HK-2 (cell line): ENCODE data around the gene IL19.
"Not testable (repeated sequence)": the region's sequence is repeated elsewhere in the genome, so short reads cannot be mapped to it uniquely, and the experiment has no call there.

Experiments used
- DNase-seq: peaks from one replicate; pipeline ENCODE4 v3.0.0-alpha.2; 2018; ENCODE audit not compliant: unreplicated experiment

The IL19 gene

GRCh38 chr1:206833106-206833680 lies 62.6 kb downstream of the IL19 start:
- DNase-seq, result no peak

- DNase-seq, result no peak
Measured at GRCh38 chr1:206833801-206834200, 63.2 kb downstream of the IL19 start.

GRCh38 chr1:206834217-206834616 lies 63.6 kb downstream of the IL19 start:
- DNase-seq, result no peak

- no peak for DNase-seq
Measured at GRCh38 chr1:206834711-206835110, 64.1 kb downstream of the IL19 start.

GRCh38 chr1:206835186-206835585 lies 64.6 kb downstream of the IL19 start:
- DNase-seq, result no peak

GRCh38 chr1:206836111-206836510 lies 65.5 kb downstream of the IL19 start:
- DNase-seq, result no peak

GRCh38 chr1:206839006-206839560 lies 68.5 kb downstream of the IL19 start:
- DNase-seq, result no peak

GRCh38 chr1:206839857-206840256 lies 69.3 kb downstream of the IL19 start:
- DNase-seq, result peak; percentile 11

- no peak for DNase-seq
Measured at GRCh38 chr1:206841609-206842323, 71.2 kb downstream of the IL19 start.

- DNase-seq, result no peak
Measured at GRCh38 chr1:206842854-206843253, 72.3 kb downstream of the IL19 start.

- no peak for DNase-seq
Measured at GRCh38 chr1:206843626-206844025, 73.1 kb downstream of the IL19 start.

GRCh38 chr1:206846487-206846886 lies 75.9 kb downstream of the IL19 start:
- DNase-seq, result no peak

GRCh38 chr1:206847337-206847834 lies 76.8 kb downstream of the IL19 start:
- DNase-seq, result no peak

- DNase-seq, result no peak
Measured at GRCh38 chr1:206847946-206848345, 77.4 kb downstream of the IL19 start.

GRCh38 chr1:206850401-206850800 lies 79.8 kb downstream of the IL19 start:
- no peak for DNase-seq

- DNase-seq, result no peak
Measured at GRCh38 chr1:206851341-206852010, 80.9 kb downstream of the IL19 start.

- DNase-seq, result not testable (repeated sequence)
Measured at GRCh38 chr1:206852662-206853061, 82.1 kb downstream of the IL19 start.

GRCh38 chr1:206853696-206854095 lies 83.1 kb downstream of the IL19 start:
- not testable (repeated sequence) for DNase-seq

- no peak for DNase-seq
Measured at GRCh38 chr1:206854401-206855129, 84.0 kb downstream of the IL19 start.

- no peak for DNase-seq
Measured at GRCh38 chr1:206855859-206856258, 85.3 kb downstream of the IL19 start.

GRCh38 chr1:206856674-206857464 lies 86.3 kb downstream of the IL19 start:
- DNase-seq, result no peak
